SK-N-MC (cell line): ENCODE measurements around the gene OLFML3.

Source experiments
- EZH2 ChIP-seq: fragments of 200-600 bp; sonication (generic); IDR thresholded peaks from one replicate; pipeline ENCODE4 v1.6.1; 2017; ENCODE audit warnings: antibody characterized with exemption
- POLR2AphosphoS5 ChIP-seq: IDR thresholded peaks from 2 replicates; pipeline ENCODE4 v1.6.1; 2012; ENCODE audit warnings: mild to moderate bottlenecking, low read depth, low read length, borderline replicate concordance

DNA sequence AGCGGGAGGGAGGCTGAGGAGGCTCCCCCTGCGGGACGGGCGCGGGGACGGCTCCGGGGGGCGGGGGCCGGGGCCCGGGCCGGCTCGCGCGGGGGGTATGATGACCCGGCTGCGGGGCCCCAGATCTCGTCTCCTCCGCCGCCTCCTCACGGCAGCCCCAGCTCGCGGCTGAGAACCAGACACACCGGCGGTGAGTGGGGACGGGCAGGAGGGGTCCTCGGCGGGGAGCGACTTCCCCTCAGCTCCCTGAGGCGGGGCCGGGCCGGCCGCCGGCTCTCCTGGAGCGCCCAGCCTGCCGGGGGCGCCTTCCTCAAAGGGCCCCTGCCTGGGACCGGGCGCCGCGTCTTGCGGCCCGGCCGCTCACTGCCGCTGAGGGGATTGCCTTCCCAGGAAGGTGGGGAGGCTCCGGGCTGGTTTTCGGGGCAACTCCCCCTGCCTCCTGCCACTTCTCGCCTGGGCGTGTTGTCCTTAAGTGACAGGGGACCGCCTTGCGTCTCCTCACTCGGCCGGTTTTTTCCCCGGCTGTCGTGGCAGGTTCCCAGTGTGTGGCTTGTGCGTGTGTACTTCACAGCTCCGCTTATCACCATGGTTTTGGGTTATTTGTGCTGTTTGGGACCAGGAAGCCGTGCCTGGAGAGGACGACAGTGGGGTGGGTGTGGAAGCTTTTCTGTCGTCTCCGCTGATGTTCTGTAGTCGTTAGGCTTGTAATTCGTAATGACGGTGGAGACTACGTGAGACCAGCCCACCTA is 49.4 kb upstream of the OLFML3 start:
- TF ChIP-seq EZH2 (no peak), POLR2AphosphoS5 (no peak)
